ELF-1 (cell line): ENCODE results near the gene ZMYND8.
"Not testable (repeated sequence)": the region's sequence is repeated elsewhere in the genome, so short reads cannot be mapped to it uniquely, and the experiment has no call there.

ENCODE experiments used
- DNase-seq: peaks from one replicate; pipeline ENCODE4 v3.0.0-alpha.2; 2016; ENCODE audit warnings: low read depth, low spot score

ZMYND8 gene

DNA sequence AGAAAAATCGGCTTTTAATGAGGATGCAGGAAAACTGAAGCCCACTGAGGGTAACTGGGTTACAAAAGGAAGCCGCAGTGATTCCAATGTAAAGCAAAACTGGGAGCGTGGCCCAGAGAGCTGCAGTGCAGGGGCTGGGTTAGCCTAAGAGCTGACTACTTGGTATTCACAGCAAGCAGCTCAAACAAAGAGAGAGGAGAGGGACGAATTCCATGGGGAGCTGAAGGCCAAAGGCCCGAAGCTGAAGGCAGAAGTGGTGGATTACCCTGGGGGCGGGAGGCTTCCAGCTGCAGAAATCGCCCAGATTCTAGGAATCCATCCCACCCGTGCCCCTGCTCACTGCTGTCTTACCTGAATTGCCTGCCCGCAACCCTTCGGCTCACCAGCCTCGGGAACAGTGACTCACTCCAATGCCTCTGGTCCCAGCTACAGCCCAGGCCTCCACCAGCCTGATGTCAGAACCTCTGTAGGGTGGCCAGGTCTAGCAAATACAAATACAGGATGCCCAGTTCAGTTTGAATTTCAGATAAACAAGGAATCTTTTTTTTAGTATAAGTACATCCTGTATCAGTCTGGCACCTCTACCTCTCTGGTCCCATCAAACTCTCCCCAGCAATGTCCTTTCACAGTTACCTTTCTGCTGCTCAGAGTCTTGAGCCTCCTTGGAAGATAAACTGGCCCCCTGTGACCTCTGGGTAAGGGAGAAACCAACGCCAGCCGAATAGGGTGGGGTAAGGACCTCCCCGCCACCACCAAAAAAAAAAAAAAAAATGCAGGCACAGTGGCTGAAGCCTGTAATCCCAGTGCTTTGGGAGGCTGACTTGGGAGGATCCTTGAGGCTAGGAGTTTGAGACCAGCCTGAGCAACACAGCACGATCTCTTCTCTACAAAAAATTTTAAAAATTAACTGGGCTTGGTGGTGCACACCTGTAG lies 14.6 kb upstream of the ZMYND8 start:
- DNase-seq, result peak; percentile 89

DNA sequence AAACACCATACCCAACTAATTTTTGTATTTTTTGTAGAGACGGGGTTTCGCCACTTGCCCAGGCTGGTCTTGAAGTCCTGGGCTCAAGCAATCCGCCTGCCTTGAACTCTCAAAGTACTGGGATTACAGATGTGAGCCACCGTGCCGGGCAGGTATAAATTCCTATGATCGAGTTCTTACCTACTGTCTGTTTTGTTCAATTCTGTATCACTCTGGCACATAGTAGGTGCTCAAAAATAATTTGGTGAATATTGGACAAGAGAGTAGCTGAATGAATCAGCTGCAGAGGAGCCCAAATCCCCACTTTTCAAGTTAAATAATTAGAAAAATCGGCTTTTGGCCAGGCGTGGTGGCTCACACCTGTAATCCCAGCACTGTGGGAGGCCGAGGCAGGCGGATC lies 13.7 kb upstream of the ZMYND8 start:
- DNase-seq, result no peak

DNA sequence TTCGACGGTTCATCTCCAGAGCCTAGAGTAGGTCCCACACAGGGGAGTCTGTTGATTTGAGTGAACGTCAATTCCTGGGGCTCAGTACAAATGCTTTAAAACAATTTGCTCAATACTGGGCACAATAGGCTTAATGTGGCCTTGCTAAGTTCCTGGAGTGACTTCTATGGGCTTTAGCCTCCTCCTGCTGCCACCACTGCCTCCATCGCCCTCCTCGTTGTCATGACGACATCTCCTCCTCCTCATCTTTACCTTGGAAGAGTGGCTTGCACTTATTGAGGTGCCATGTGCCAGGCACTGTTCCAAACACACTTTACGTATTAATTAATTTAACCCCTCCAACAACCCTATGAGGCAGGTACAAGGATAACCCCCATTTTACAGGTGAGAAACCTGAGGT lies 11.8 kb upstream of the ZMYND8 start:
- no peak for DNase-seq

DNA sequence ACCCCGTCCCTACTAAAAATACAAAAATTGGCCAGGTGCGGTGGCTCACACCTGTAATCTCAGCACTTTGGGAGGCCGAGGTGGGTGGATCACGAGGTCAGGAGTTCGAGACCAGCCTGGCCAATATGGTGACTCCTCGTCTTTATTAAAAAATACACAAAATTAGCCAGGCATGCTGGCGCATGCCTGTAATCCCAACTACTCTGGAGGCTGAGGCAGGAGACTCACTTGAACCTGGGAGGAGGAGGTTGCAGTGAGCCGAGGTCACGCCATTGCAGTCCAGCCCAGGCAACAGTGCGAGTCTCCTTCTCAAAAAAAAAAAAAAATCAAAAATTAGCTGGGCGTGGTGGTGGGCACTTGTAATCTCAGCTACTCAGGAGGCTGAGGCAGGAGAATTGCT lies 9.8 kb upstream of the ZMYND8 start:
- DNase-seq, result not testable (repeated sequence)

DNA sequence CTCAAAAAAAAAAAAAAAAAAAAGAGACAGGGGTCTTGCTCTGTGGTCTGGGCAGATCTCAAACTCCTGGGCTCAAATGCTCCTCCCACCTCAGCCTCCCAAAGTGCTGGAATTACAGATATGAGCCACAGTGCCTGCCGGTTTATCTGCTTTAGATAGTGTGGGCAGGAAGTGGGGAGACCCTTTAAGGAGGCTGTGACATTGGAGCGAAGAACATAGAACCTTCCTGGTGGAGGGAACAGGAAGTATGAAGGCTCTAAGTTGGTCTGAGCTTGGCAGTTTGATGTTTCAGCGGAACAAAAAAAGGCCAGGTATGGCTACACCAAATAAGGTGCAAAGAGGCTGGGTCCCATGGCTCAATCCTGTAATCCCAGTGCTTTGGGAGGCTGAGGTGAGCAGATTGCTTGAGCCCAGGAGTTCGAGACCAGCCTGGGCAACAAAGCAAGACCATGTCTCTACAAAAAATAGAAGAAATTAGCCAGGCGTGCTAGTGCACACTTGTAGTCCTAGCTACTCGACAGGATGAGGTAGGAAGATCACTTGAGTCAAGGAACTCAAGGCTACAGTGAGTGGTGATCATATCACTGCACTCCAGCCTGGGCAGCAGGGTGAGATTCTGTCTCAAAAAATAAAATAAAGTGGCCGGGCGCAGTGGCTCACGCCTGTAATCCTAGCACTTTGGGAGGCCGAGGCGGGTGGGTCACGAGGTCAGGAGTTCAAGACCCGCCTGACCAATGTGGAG lies 8.7 kb upstream of the ZMYND8 start:
- no peak for DNase-seq

DNA sequence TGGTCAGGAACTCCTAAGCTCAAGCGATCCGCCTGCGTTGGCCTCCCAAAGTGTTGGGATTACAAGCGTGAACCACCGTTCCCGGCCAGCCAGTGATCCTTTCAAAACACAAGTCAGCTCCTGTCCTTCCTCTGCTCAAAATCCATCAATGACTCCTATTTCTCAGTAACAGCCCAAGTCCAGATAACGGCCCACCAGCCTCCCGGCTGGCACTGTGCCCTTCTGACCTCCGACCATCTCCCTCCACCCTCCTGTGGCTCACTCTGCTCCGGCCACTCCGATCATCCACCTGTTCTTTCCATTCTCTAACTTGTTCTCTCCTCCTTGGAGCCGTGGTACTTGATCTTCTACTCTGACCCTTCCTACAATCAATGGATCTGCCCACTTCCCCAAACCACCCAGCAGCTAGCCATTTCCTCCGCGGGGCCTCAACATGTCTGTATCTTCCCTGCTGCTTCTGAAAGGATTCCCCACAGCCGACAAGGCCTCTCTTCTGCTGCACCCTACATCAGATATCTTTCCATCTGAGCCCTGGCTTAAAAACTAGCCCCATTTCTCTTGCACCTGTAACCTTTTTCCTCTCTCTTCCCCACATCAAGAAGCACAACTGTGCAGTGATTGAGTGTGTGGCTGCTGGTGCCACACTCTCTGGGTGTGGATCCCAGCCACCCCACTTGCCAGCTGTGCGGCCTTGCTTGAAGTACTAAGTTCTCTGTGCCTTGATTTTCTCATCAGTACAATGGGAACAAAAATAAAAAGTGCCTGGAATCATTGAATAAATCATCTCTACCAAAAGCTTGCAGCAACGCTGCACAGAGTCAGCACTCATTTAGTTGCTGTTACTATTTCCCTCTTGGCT lies 6.1 kb upstream of the ZMYND8 start:
- peak; percentile 62 for DNase-seq

DNA sequence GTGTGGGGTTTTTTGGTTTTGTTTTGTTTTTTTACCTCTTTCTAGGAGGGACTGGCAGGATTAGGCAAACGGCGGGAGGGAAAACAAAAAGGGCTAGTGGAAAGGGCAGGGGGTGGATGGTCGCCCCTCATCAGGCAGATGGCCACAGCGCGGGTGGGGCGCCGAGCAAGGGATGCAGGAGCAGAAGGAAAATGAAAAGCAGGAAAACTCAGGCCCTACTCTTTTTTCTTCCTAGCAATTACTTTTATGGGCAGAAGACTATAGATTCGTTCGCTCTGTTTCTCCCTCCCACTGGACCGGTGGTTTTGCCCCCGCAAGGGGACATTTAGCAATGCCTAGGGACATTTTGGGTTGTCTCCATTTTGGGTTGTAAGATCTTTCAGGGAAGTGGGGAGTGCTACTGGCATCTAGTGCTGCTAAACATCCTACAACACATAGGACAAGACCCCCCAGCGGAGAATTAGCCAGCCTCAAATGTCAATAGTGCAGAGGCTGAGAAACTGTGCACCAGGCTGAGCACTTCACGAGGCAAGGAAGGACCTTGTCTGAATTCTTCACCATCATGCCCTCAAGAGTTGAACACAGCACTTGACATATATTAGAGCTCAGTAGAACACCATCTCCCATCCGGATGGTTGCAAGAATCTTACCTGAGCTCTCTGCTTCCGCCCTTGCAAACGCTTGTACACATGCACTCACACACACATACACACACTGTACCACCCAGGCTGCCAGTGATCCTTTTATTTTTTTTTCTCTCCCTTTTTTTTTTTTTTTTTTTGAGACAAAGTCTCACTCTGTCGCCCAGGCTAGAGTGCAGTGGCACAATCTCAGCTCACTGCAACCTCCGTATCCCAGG lies 4.8 kb upstream of the ZMYND8 start:
- DNase-seq, result no peak

DNA sequence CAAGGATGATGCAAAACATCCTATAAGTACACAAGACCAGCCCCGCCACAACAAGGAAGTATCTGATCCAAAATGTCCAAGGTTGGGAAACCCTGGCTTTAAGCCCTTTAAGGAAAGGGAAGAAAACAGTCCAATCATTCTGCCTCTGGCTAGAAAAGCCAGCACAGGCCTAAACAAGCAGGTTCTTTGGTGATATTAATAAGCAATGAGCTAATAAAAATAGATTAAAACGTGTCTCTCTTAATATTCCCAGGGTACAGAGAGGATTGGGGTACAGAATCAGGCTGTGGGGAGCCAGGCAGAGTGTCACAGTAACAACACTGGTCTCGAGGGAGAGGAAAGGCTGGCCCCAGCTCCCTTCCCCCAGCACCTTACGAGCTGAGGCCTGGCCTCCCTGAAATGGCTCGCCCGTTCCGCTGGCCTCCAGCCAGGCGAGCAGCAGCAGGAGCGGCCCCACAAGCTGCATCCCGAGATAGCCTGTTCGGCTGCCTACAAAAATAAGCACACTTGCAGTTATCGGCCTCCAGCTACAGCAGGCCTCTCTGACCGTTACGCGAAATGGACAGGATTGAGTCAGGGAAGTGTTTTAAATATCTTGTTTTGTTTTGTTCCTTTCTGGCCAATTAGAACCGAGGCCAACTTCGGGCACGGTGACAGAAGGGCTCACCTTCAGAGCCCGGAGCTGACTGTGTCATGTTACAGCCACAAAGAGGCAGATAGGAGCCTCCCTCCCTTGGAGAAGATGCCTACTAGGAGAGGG lies 4.0 kb upstream of the ZMYND8 start:
- peak; percentile 92 for DNase-seq

DNA sequence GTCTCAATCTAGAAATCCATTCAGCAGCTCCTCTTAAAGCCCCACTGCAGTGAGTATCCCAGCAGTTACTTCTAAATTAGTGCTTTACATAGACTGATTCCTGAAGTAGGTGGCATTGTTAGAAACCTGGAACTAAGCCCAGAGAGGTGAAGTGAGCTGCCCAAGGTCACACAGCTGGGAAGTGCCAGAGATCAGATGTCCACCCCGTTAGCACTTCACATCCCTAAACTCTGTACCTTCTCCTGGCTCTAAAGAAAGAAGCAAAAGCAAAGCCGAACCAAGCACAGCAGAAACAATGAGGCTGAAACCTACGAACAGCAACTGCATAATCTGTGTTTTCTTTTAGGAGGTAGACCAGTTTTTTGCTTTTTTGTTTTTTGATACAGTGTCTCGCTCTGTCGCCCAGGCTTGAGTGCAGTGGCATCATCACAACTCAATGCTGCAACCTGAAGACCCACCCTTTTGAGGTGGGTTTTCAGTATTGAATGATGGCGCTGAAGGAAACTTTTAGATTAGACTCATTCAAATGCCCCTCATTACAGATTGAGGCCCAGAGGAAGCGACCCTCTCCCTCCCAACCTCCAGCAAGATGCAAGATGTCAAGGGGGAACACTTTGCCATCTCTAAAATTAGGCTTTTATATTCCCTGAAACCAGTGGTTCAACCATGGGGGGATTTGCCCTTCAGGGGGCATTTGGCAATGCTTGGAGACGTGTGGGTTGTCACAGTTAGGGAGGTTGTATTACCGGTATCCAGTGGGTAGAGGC lies 3.2 kb upstream of the ZMYND8 start:
- DNase-seq, result no peak

DNA sequence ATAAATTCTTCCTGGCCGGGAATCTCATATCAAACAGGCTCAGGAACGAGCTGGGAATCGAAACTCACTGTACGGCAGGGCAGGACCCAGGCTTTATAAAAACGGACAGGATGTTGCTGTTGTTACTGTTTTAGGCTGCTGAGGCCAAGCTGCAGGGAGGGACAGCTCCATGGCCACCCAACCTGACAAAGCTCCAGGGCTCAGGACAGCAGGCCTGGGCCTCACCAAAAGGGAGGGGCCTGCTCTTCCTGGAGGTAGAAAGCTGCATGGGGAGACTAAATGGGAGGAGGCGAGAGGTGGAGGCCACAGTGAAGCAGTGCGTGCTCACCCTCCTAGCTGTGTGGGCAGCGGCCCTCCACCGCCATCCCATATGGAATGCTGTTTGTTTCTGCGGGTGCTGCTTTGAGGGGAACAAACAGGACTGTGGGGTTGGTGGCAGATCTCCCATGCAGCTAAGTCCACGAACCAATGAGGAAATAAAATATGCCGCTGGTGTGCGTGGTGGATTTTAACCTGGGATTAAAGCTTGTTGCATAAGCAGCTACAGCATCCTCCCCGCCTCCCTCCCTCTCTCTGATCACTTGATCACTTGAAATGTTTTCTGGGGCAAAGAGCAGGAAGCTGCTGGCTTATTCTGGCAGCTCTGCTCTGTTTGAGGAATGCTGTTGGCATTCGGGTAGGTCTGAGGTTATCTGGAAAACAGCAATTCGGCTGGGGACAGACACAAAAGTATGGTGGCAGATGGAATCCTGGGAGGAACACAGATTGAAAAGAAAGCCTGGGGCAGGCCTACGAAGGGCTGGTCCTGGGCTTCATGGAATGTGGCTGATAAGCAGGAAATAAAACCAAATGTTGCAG lies 2.4 kb upstream of the ZMYND8 start:
- peak; percentile 94 for DNase-seq

DNA sequence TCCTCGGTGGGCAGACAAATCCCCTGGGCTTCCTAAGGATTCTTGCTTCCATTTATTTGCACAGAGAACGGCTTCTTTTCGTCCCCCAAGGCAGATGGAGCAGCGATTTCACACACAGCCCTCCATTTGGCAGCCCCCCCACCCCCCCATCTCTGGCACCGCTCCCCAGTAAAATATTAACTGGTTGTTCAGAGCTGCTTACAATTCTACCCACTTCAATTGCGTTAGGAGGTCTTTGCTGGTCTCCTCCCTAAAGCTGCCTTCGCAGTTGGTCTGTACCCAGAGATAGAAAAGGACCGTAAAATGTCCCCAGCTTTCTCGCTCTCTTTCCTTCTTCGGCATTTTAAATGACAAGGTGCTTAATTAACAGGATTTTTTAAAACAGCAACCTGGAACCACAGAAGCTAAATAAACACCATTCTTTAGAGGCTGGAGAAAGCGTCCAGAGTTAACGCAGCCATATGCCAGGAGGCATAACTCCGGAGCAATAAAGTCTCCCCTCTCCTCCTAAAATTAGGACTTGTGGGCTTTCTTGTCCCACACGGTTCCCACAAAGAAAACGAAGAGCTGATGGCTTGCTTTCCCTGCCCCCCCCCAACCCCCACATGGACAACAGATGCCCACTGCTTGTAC lies 1.7 kb upstream of the ZMYND8 start:
- no peak for DNase-seq

DNA sequence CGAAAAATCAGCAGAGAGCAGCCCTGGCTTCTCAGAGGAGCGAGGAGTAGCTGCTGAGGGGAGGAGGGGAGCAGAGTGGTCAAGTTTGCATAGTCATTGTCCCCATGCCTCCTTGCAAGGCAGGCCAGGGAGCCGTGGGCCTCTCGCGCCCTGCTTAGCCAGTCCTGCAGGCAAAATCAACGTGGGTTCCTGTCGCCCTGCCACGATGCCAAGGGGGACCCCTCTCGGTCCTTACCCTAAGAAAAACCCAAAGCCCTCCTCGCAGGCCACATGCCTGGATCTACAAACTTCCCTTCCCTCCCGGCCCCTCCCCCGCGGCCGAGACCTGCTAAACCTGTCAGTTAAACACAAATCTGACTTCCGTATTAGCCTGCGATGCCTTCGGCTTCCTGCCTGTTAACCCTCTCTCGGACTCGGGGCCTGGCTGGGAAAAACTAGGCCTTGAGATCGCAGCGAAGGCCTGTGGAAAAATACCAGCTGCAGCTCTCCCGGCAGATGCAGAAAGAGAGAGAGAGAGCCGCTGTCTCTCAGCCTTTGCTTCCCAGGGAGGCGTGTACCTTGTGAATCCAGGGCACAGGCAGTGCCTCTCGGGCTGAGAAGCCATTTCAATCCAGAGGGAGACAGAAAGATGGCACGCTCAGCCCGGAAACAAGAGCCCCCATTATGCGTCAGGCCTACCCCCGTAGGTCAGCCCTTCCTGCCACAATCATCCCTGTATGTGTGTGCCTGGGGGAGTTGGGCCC lies 968 bp upstream of the ZMYND8 start:
- peak; percentile 96 for DNase-seq

DNA sequence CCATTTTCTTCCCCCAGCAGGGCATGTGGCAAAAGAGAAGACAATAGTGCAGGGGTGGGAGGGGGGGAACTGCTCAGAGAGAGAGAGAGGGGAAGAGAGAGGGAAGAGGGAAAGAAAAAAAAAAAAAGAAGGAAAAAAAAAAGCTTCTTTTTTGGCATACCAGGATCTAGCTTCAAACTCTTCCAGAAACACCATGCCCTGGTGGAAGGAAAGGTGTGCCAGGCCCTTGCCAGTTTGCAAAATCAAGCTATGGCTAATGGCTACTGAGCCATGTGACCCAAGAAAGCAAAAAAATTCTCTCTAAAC lies 326 bp downstream of the ZMYND8 start:
- no peak for DNase-seq

DNA sequence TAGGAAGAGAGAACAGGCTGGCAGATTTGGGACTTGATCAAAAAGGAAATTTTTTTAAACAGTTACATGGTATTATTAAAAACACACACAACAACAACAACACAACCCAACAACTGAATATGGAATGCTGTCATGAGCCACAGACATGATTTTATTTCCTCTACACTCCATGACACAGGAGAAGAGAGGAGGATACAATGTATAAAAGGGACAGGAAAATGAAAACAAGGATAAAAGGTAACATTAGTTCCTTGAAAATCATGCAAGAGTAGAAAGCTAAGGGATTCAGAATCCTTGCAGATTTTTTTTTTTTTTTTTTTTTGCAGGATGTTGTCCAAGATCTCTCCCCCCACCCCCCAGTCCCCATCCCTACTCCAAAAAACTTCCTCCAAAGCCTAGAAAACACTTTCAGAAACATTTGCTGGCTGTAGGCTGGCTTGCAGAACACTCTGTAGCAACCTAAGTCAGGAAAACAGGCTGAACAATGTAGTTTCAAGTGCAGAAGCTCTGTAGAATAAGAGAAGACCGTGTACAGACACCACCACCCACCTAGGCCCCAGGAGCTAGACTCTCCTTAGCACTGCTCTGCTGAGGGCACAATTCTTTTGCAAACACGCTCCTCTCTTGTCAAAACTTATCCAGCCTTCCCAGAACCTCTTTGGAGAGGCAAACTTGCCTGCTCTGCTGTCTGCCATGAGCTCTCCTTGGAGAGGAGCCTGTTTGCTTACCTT lies 845 bp downstream of the ZMYND8 start:
- no peak for DNase-seq

DNA sequence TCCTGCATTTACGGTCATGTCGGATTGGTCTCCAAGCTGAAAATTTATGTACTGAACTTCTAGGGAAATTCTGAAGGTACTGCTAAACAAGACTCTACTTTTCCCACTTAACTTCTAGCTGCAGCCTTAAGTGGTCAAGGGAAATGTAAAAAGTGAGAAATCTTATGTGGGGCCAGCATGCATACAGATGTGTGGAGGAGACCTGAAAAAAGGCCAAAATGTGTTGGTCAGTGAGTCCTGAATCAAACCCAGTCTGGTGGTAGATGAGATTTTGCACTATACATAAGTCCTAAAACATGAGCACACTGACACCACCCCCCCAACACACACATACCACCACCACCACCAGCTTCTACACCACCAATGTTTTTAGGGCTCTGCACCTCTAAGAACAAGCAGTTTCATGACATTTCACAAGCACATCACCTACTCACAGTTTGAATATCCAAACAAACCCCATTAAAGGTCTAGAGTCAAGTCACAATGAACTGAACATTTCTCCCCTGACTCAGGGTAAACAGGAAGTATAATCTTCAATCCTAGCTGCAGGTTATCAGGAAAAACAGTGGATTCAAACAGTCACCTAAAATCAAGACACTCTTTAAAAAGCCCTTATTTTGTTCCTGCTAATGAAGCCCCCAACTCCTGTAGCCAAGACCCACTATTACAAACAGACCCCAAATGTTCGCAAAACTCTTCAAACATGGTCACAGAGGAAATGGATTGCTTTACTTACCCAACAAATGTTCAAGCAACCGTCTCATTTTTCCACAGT lies 1.6 kb downstream of the ZMYND8 start:
- DNase-seq, result no peak

DNA sequence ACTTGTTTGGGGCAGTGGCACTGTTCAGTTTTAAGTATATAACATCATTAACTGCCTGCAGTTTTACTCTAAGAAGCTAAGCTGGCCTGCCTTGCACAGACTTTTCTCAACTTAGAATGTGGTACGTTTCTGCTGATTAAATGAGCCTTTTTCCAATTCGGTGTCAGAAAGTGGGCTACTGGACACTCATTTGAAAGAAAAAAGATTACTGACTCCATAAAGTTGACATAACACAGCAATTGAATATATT lies 2.1 kb downstream of the ZMYND8 start:
- no peak for DNase-seq
